Hepatocyte (in vitro differentiated cells): ENCODE measurements around the gene EPO.

Experiments used
- EZH2 ChIP-seq: fragments of 200-600 bp; sonication (generic); IDR thresholded peaks from 2 replicates; pipeline ENCODE4 v1.6.1; 2016; ENCODE audit warnings: antibody characterized with exemption, mild to moderate bottlenecking, borderline replicate concordance
- EZH2phosphoT487 ChIP-seq: fragments of 200-600 bp; sonication (generic); IDR thresholded peaks from one replicate; pipeline ENCODE4 v1.6.1; 2018; ENCODE audit warnings: antibody characterized with exemption, mild to moderate bottlenecking, low read depth, moderate library complexity; ENCODE audit not compliant: unreplicated experiment, severe bottlenecking
- TF ChIP-seq, protein P1 (sequence below): fragments of 200-600 bp; sonication (generic); IDR thresholded peaks from 2 replicates; pipeline ENCODE4 v1.5.1; 2016; ENCODE audit warnings: antibody characterized with exemption, mild to moderate bottlenecking; ENCODE audit not compliant: poor library complexity

DNA sequence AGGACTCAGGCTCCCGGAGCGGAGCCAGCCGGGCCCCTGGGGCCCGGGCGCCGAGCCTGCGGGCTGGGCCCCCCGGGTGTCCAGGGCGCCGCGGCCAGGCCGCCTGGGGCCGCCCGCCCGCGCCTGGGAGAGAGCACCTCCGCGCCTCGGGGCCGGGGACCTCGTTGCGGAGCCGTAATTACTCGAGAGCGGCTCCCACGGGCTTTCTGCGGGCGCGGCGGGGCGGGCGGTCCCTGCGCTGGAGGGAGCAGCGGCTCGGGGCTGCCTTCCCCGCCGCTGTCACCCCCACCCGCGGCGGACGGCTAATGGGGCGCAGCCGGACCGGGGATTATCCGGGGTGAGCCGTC is 45.2 kb upstream of the EPO start:
- TF ChIP-seq, protein P1, sequence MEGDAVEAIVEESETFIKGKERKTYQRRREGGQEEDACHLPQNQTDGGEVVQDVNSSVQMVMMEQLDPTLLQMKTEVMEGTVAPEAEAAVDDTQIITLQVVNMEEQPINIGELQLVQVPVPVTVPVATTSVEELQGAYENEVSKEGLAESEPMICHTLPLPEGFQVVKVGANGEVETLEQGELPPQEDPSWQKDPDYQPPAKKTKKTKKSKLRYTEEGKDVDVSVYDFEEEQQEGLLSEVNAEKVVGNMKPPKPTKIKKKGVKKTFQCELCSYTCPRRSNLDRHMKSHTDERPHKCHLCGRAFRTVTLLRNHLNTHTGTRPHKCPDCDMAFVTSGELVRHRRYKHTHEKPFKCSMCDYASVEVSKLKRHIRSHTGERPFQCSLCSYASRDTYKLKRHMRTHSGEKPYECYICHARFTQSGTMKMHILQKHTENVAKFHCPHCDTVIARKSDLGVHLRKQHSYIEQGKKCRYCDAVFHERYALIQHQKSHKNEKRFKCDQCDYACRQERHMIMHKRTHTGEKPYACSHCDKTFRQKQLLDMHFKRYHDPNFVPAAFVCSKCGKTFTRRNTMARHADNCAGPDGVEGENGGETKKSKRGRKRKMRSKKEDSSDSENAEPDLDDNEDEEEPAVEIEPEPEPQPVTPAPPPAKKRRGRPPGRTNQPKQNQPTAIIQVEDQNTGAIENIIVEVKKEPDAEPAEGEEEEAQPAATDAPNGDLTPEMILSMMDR, result no peak
- TF ChIP-seq EZH2 (no peak), EZH2phosphoT487 (no peak)
